UCSD-AML1 (cell line): ENCODE results near the gene DCUN1D1.

ENCODE experiments used
- DNase-seq: peaks from one replicate; lab custom pipeline; 2025; ENCODE audit not compliant: unreplicated experiment; lab: John Stamatoyannopoulos, UW

The DCUN1D1 gene

GRCh38 chr3:182937293-182938051 is 42.9 kb downstream of the DCUN1D1 start:
- DNase-seq = no peak

DNA sequence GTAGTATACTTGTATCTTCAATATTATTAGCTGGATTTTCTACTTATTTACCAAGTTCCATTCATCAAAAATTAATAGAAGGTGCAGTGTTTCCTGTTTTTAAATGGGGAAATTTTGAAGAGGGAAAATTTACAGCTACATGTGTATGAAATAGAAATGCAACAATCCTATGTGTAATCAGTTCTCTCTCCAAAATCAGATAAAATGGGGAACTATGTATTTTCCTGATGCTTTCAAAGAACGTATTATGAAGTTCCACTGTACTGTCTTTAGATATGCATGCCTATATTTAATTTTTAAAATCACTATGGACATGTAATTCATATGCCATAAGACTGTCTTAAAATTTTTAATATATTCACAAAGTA is 43.4 kb downstream of the DCUN1D1 start:
- DNase-seq = no peak

GRCh38 chr3:182936239-182936917 is 44.0 kb downstream of the DCUN1D1 start:
- no peak for DNase-seq

DNA sequence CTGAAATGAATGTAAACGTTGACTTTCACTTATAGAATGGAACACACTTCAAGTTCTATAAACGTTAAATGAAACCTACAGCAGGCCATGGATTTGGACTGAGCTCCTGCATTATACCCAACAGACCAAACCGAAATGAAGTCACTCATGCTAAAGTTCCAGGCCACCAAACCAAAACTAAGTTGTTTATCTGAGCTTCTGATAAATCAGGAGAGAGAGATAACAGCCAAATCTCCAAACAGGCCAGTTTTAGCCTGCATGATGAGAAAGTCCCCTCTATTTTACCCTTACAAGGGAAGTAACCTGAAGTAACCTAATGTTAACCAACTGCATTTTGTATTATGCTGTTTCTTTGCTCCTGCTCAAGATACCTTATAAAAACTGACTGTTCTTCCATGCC is 44.5 kb downstream of the DCUN1D1 start:
- no peak for DNase-seq

DNA sequence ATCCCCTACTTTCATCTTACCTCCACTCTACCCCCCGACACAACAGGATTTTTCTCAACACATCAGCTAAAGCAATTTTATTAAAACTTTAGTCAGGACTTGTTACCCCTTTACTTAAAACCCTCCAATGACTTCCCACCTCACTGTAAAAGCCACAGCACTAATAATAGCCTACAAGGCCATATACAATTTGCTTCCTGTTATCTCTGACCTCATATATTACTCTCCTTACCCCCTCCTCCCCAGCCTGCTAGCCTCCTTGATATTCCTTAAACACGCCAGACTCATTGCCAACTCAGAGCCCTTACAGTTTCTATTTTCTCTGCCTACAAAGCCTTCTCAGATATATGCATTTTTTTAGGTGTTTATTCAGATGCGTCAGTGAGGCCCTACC is 54.4 kb downstream of the DCUN1D1 start:
- no peak for DNase-seq

GRCh38 chr3:182925330-182925943 is 54.9 kb downstream of the DCUN1D1 start:
- no peak for DNase-seq

GRCh38 chr3:182921665-182922355 is 58.5 kb downstream of the DCUN1D1 start:
- no peak for DNase-seq

- peak; percentile 20 for DNase-seq
Measured at GRCh38 chr3:182920515-182921084, 59.7 kb downstream of the DCUN1D1 start.

DNA sequence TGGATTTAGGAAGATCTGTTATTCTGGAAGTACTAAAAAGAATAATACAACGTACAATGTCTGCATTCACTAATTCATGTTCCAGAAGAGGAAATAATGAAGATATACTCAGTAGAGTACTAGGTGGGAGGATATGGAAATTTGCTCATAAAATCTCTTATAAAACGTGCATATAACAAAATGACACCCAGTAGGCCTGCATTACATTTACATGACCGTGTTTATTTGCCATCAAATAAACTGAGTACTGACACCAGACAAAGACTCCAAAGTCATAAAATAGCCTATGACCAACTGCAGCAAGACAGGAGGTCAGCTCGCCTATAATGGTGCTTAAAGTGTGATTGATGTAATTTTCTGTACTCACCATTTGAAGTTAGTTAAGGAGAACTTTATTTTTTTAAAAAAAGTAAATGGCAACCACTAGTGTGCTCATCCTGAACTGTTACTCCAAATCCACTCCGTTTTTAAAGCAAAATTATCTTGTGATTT is 60.4 kb downstream of the DCUN1D1 start:
- no peak for DNase-seq

- DNase-seq = no peak
Measured at GRCh38 chr3:182917134-182917533, 63.2 kb downstream of the DCUN1D1 start.

DNA sequence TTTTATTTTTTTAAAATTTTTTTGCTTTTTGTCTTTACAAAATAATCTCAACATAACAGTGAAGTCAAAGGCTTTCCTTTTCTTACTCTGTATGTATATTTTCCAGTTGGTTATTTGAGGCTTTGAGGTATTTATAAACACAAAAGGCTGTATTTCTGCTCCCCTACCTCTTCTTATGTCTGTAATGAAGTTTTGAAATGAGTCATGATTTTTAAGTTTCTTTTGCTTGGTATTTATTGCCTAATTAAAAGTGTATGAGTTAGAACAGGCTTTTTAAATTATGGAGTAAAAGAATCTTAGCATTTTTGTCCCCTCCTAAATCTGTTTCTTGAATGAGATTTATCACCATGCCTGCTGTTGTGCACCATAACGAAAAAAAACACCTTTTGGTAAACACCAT is 66.0 kb downstream of the DCUN1D1 start:
- DNase-seq = no peak

DNA sequence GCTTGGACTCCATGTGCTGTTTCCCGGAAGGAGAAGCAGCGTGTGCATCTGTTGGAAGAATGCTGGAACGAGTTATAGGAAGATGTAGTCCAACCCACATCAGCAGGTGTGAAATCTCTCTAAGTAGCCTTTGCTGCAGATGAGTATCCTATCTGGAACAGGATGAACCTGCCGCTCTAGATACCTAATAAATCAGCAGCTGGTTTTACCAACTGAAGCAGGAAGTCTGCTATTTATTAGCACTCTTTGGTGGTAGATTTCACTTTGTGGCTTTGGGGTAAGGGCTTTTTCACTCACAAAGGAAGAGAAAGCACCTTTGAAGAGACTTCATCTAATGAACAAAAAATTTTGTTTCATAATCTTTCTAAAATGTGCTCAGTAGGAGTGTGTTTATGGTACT is 66.4 kb downstream of the DCUN1D1 start:
- no peak for DNase-seq

DNA sequence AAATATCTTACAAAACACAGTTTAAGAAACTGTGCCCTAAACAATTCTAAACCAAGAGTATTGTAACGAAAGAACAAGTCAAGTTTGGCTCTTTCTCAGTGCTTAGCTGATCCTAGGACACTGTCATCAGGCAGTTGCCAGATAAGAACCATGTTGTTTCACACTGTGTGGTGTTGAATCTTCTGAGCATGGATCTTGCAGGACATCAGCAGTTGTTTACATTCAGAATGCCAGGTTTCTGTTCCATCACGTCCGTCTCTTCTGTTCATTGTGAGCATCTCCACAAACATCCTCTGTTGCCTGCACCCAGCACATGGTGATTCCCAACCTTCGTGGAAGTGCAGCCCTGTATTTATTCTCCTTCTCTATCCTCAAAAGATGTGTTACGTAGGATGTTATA is 67.9 kb downstream of the DCUN1D1 start:
- DNase-seq = no peak

- no peak for DNase-seq
Measured at GRCh38 chr3:182911782-182912111, 68.6 kb downstream of the DCUN1D1 start.

DNA sequence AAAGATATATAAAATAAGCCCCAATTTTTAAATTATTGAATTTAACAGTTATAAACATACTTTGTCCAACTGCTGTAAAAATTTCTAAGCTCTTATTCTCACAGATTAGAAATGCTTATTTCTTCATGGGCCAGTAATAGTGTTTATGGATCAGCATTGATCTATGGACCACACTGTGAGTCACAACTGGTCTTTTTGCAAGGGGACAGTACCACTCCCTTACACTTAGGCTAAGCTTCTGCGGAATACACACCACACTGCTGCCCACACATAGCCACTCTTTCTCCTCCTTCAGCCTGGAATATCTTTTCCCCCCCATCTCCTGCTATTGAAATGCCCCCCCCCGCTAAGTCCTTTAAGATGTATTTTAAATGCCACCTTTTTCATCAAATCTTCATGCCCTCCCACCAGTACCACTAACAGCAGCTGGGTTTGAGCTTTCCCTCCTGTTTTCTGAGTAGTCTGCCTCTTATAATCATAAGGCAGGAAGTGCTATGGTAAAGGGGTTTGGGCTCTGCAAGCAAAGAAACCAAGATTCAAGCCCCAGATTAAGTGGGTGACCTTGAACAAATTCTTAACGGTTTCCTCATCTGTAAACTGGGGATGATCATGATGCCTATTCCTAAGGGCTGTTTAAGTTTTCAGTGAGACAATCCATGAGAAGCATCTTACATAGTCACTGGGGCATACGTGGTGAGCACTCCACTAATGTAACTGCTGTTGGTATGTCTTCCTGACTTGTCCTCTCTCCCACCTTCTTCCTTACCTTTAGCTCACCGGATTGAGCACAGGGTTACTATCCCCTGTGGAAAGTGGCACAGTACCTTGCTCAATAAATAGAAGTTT is 69.2 kb downstream of the DCUN1D1 start:
- DNase-seq = no peak

DNA sequence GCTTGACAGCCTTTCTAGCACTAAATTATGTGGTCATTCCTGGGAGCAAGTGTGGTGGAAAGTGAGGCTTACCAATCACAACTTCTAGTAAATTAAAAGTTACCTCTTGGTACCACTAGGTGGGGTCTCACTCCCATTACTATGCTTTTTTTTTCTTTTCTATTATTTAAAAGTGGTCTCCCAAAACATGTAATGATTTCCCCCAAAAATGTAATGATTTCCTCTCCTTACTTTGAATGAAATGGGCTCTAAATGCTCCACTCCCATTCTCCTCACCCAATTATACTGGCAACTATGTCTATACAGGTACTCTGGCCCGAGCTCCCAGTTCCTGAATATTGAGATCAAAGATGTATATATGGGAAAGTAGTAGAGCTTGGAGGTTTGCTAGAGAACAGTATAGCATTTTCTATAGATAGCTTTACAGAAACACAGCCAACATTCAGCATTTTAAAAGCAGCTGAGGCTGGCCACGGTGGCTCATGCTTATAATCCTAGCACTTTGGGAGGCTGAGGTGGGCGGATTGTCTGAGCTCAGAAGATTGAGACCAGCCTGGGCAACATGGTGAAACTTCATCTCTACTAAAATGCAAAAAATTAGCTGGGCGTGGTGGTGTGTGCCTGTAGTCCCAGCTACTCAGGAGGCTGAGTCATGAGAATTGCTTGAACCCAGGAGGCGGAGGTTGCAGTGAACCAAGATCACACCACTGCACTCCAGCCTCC is 70.9 kb downstream of the DCUN1D1 start:
- no peak for DNase-seq

DNA sequence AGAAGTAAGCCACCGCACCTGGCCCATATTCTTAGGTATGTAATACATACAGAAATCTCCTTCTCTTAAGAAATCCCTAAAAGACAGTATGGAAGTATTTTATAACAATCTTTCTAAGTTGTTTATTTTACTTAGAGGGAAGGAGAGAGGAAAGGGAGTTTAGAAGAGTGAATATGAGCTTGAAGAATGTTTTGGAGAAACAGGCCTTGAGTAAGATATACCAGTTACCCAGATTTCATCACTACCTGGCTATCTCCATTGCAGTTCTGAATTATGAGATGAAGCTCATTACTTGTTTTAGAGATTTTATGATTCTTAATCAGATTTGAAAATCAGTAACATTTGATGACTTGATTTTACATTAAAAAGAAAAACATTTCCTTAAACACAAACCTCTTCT is 71.9 kb downstream of the DCUN1D1 start:
- no peak for DNase-seq

DNA sequence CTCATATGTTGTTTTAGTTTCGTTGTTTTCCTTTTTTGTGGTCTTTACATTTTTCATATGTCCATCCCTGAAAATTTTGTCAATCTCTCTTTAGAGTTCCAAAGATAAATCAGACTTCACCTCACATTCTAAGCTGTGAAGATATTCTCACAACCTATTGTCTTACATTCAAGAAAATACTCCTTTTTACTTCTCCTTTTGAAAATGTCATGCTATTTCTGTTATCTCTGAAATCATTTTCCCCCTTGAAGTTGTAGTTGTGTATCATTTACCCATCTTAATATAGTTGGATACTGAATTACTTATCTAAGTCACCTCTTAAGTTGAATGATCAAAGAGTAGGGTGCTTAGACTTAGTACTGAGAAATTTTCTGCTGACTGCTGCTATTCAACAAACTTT is 74.3 kb downstream of the DCUN1D1 start:
- DNase-seq = no peak

DNA sequence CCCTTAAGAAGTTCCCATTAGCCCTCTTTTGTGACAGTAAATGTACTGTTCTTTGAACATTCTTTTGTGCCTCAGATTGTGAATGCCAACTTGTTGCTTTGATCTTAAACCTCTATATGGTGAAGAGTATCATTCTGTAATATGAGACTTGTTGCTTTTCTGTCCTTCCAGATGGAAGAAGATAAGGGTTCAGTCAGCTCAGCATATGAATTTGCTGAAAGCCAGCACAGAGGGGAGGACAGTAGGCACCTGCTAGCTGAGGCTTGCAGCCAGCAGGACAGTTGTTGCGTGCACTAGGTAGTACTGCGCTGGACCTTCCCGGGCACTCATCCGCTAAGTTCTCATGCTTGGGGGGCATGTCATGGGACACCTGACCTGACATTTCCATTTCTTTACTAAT is 74.7 kb downstream of the DCUN1D1 start:
- DNase-seq = no peak

DNA sequence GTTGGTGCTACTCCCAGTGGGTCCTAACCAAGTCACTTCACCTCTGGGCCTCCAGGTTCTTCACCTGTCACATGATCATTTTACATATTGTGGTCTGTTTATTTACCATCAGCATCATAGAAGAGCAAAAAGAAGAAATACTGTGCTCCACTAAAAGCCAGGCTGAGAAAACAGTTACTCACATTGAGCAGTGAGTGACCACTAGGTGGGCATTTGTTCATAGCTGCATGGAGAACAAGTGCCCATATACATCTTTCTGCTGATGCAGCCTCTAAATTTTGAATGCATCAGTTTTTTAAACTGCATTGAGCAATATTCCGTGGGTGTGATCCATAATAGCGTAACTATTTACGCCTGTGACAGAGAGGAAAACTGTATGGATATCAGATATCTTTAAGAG is 76.2 kb downstream of the DCUN1D1 start:
- no peak for DNase-seq
